Neural crest cell (in vitro differentiated cells): Measurements from ENCODE around the gene MYH16. TPM values are rescaled to one million over a fixed set of nuclear protein-coding genes. Genes with fewer than 3 reads are reported as not detected.

Experiments used
- DNase-seq: peaks from one replicate; pipeline ENCODE4 v3.0.0; 2021; ENCODE audit warnings: low read depth, mixed read lengths, low spot score
- H3K27ac Mint-ChIP-seq: one replicate; pipeline ENCODE4 v1.8.0; 2021; ENCODE audit warnings: mild to moderate bottlenecking, mixed read lengths; ENCODE audit not compliant: unreplicated experiment
- H3K27me3 Mint-ChIP-seq: 2 replicates; pipeline ENCODE4 v1.8.0; 2021; ENCODE audit warnings: low read depth, mild to moderate bottlenecking, mixed read lengths
- H3K36me3 Mint-ChIP-seq: 2 replicates; pipeline ENCODE4 v1.8.0; 2021; ENCODE audit warnings: low read depth, mild to moderate bottlenecking, mixed read lengths
- H3K4me1 Mint-ChIP-seq: 2 replicates; pipeline ENCODE4 v1.8.0; 2021; ENCODE audit warnings: mixed read lengths
- H3K4me3 Mint-ChIP-seq: one replicate; pipeline ENCODE4 v1.8.0; 2021; ENCODE audit warnings: mild to moderate bottlenecking, mixed read lengths
- H3K9me3 Mint-ChIP-seq: 2 replicates; pipeline ENCODE4 v1.8.0; 2021; ENCODE audit warnings: mixed read lengths
- CTCF ChIP-seq: fragments of 200-600 bp; sonication (generic); conservative IDR thresholded peaks from 2 replicates; pipeline ENCODE4 v1.5.0; 2021; ENCODE audit warnings: antibody characterized with exemption, mild to moderate bottlenecking
- total RNA-seq: library from RNA; stranded (reverse); gene quantifications from 2 replicates; pipeline ENCODE4 v1.2.1, GENCODE V29; 2021

The MYH16 gene
- total RNA-seq, 1 donor from 2014 or later = not detected

- no peak for TF ChIP-seq CTCF
- no peak overlapping the region for H3K27ac Mint-ChIP-seq
Observed at GRCh38 chr7:99244939-99245338, 27.7 kb upstream of the MYH16 start.

GRCh38 chr7:99248391-99249095, 24.1 kb upstream of the MYH16 start:
- no peaks in the 10 kb centered on the region for H3K36me3 Mint-ChIP-seq
- H3K27ac Mint-ChIP-seq = no peak overlapping the region
- TF ChIP-seq CTCF = no peak
- no peaks in the 10 kb centered on the region for H3K9me3 Mint-ChIP-seq
- H3K4me3 Mint-ChIP-seq = no peak overlapping the region
- peaks cover 10% of the 10 kb centered on the region for H3K27me3 Mint-ChIP-seq
- no peak for DNase-seq
- no peaks in the 10 kb centered on the region for H3K4me1 Mint-ChIP-seq

More at GRCh38 chr7:99244939-99245338, 27.7 kb upstream of the MYH16 start:
- Mint-ChIP-seq H3K4me1 (no peaks in the 10 kb centered on the region), H3K9me3 (no peaks in the 10 kb centered on the region), H3K4me3 (no peak overlapping the region), H3K36me3 (no peaks in the 10 kb centered on the region), H3K27me3 (peaks cover 13% of the 10 kb centered on the region)
- no peak for DNase-seq

- H3K9me3 Mint-ChIP-seq = no peaks in the 10 kb centered on the region
Observed at GRCh38 chr7:99249985-99250575, 22.6 kb upstream of the MYH16 start.

GRCh38 chr7:99252166-99252895, 20.3 kb upstream of the MYH16 start:
- no peak overlapping the region for H3K27ac Mint-ChIP-seq
- TF ChIP-seq CTCF = no peak
- no peaks in the 10 kb centered on the region for H3K36me3 Mint-ChIP-seq
- H3K4me1 Mint-ChIP-seq = no peaks in the 10 kb centered on the region
- H3K9me3 Mint-ChIP-seq = no peaks in the 10 kb centered on the region
- H3K27me3 Mint-ChIP-seq = peaks cover 5% of the 10 kb centered on the region
- H3K4me3 Mint-ChIP-seq = no peak overlapping the region
- DNase-seq = no peak

More at GRCh38 chr7:99249985-99250575, 22.6 kb upstream of the MYH16 start:
- no peak overlapping the region for H3K27ac Mint-ChIP-seq
- H3K27me3 Mint-ChIP-seq = peaks cover 8% of the 10 kb centered on the region
- no peaks in the 10 kb centered on the region for H3K36me3 Mint-ChIP-seq
- no peak for TF ChIP-seq CTCF
- DNase-seq = no peak
- H3K4me3 Mint-ChIP-seq = no peak overlapping the region
- no peaks in the 10 kb centered on the region for H3K4me1 Mint-ChIP-seq

- Mint-ChIP-seq H3K9me3 (no peaks in the 10 kb centered on the region), H3K36me3 (no peaks in the 10 kb centered on the region), H3K27me3 (no peaks in the 10 kb centered on the region), H3K27ac (no peak overlapping the region), H3K4me1 (no peaks in the 10 kb centered on the region), H3K4me3 (no peak overlapping the region)
- DNase-seq = no peak
- TF ChIP-seq CTCF = no peak
Observed at GRCh38 chr7:99253369-99253768, 19.3 kb upstream of the MYH16 start.
